CD4-positive, CD25-positive, alpha-beta regulatory T cell (primary cell): ENCODE data around the gene ANXA5. TPM values are rescaled to one million over a fixed set of nuclear protein-coding genes. Genes with fewer than 3 reads are reported as not detected.

Source experiments
- ATAC-seq, 2 donors: fragments of 150-1000 bp; cut with Tn5 transposase; one replicate each; pipeline ENCODE4 v1.10.0; 2021; ENCODE audit warnings: low read depth in 2 of 2, moderate number of reproducible peaks in 2 of 2, moderate library complexity in 1 of 2
- DNase-seq, 3 donors: peaks; one replicate each; pipeline versions ENCODE4 v3.0.0 to v3.0.0-alpha.2; 2012 to 2022; ENCODE audit warnings: mixed read lengths in 1 of 3
- H3K27ac ChIP-seq: one replicate; pipeline ENCODE4 v1.7.0; 2013; ENCODE audit warnings: mild to moderate bottlenecking, low read length; ENCODE audit not compliant: insufficient read depth, poor library complexity, severe bottlenecking
- H3K27me3 ChIP-seq: one replicate; pipeline ENCODE4 v1.7.0; 2013; ENCODE audit warnings: low read length; ENCODE audit not compliant: control insufficient read depth, insufficient read depth
- H3K36me3 ChIP-seq: one replicate; pipeline ENCODE4 v1.7.0; 2013; ENCODE audit warnings: mild to moderate bottlenecking, low read length, moderate library complexity; ENCODE audit not compliant: control insufficient read depth, insufficient read depth
- H3K4me1 ChIP-seq: 2 replicates; pipeline ENCODE4 v1.7.0; 2013; ENCODE audit warnings: mild to moderate bottlenecking, low read length; ENCODE audit not compliant: insufficient read depth, control insufficient read depth, poor library complexity, severe bottlenecking
- H3K4me3 ChIP-seq: one replicate; pipeline ENCODE4 v1.7.0; 2013; ENCODE audit warnings: low read depth, mild to moderate bottlenecking, low read length, moderate library complexity
- H3K9me3 ChIP-seq, 2 experiments: 1 replicate in 1 of 2; 2 replicates in 1 of 2; pipeline ENCODE4 v1.7.0; 2013; ENCODE audit warnings: low read length in 2 of 2, mild to moderate bottlenecking in 1 of 2, moderate library complexity in 1 of 2; ENCODE audit not compliant: control insufficient read depth in 2 of 2
- H3K27ac Mint-ChIP-seq, 3 donors: one replicate each; pipeline ENCODE4 v1.8.0; 2020 to 2022; ENCODE audit warnings: mild to moderate bottlenecking in 3 of 3, mixed read lengths in 3 of 3, moderate library complexity in 2 of 3
- H3K27me3 Mint-ChIP-seq: one replicate; pipeline ENCODE4 v1.8.0; 2022; ENCODE audit warnings: mild to moderate bottlenecking, mixed read lengths
- H3K36me3 Mint-ChIP-seq: one replicate; pipeline ENCODE4 v1.8.0; 2020; ENCODE audit warnings: mixed read lengths
- H3K4me1 Mint-ChIP-seq, 4 donors: one replicate each; pipeline ENCODE4 v1.8.0; 2020 to 2022; ENCODE audit warnings: mixed read lengths in 4 of 4, mild to moderate bottlenecking in 1 of 4
- H3K4me3 Mint-ChIP-seq, 4 donors: one replicate each; pipeline ENCODE4 v1.8.0; 2020 to 2022; ENCODE audit warnings: mild to moderate bottlenecking in 4 of 4, mixed read lengths in 4 of 4, moderate library complexity in 3 of 4
- H3K9me3 Mint-ChIP-seq, 7 donors: one replicate each; pipeline ENCODE4 v1.8.0; 2020 to 2022; ENCODE audit warnings: mixed read lengths in 7 of 7, mild to moderate bottlenecking in 3 of 7, moderate library complexity in 2 of 7
- polyA plus RNA-seq, 4 donors: library from polyadenylated mRNA; unstranded; fragments of 300-500 nt; fragmentation: Illumina TruSeq; gene quantifications; one replicate each; pipeline ENCODE4 v1.2.3, GENCODE V29; 2021
- total RNA-seq: library from RNA; stranded (reverse); gene quantifications from one replicate; pipeline ENCODE4 v1.2.3, GENCODE V29; 2022

The ANXA5 gene
- total and polyA plus RNA-seq, 5 donors from 2014 or later = 125 to 380 (median 226) TPM

- H3K9me3 Mint-ChIP-seq = no peaks in the 10 kb centered on the region
- no peaks in the 10 kb centered on the region for H3K36me3 ChIP-seq
- no peak overlapping the region for H3K4me3 ChIP-seq
- peaks cover 0 to 9% (median 1%) of the 10 kb centered on the region in 4 donors for H3K4me1 Mint-ChIP-seq
- H3K36me3 Mint-ChIP-seq = no peaks in the 10 kb centered on the region
- H3K9me3 ChIP-seq = no peaks in the 10 kb centered on the region
- H3K4me3 Mint-ChIP-seq = no peak overlapping the region
- no peak overlapping the region for H3K27ac Mint-ChIP-seq
- H3K4me1 ChIP-seq = no peaks in the 10 kb centered on the region
- H3K27me3 Mint-ChIP-seq = peaks cover 17% of the 10 kb centered on the region
- ATAC-seq (no peak), DNase-seq (no peak)
- H3K27me3 ChIP-seq = no peaks in the 10 kb centered on the region
- no peak overlapping the region for H3K27ac ChIP-seq
These were observed 24.9 kb upstream of the ANXA5 start for GRCh38 chr4:121721700-121722099.

- no peak overlapping the region for H3K27ac Mint-ChIP-seq
- no peaks in the 10 kb centered on the region for H3K4me1 ChIP-seq
- DNase-seq (no peak), ATAC-seq (no peak)
- no peak overlapping the region for H3K4me3 ChIP-seq
- peaks cover 22% of the 10 kb centered on the region for H3K27me3 Mint-ChIP-seq
- no peaks in the 10 kb centered on the region for H3K9me3 ChIP-seq
- no peaks in the 10 kb centered on the region for H3K36me3 Mint-ChIP-seq
- H3K27ac ChIP-seq = no peak overlapping the region
- H3K9me3 Mint-ChIP-seq = peaks cover 0 to under 1% (median 0%) of the 10 kb centered on the region in 7 donors
- H3K4me1 Mint-ChIP-seq = no peaks in the 10 kb centered on the region
- H3K4me3 Mint-ChIP-seq = no peak overlapping the region
- peaks cover 9% of the 10 kb centered on the region for H3K27me3 ChIP-seq
- H3K36me3 ChIP-seq = no peaks in the 10 kb centered on the region
These were observed 23.3 kb upstream of the ANXA5 start for GRCh38 chr4:121720109-121720508.

GRCh38 chr4:121717680-121718237 lies 21.0 kb upstream of the ANXA5 start:
- no peaks in the 10 kb centered on the region for H3K4me1 ChIP-seq
- H3K27ac Mint-ChIP-seq = peak overlapping the region in 1 of 3 donors; percentile 87
- H3K27ac ChIP-seq = no peak overlapping the region
- H3K27me3 Mint-ChIP-seq = peaks cover 33% of the 10 kb centered on the region
- H3K4me3 ChIP-seq = no peak overlapping the region
- H3K27me3 ChIP-seq = peaks cover 12% of the 10 kb centered on the region
- no peaks in the 10 kb centered on the region for H3K36me3 Mint-ChIP-seq
- H3K36me3 ChIP-seq = no peaks in the 10 kb centered on the region
- no peaks in the 10 kb centered on the region for H3K4me1 Mint-ChIP-seq
- H3K9me3 Mint-ChIP-seq = peaks cover 0 to 3% (median 0%) of the 10 kb centered on the region in 7 donors
- ATAC-seq (no peak), DNase-seq (no peak)
- no peaks in the 10 kb centered on the region for H3K9me3 ChIP-seq
- H3K4me3 Mint-ChIP-seq = no peak overlapping the region

- Histone ChIP-seq H3K27ac (no peak overlapping the region), H3K4me3 (no peak overlapping the region), H3K9me3 (no peaks in the 10 kb centered on the region), H3K36me3 (no peaks in the 10 kb centered on the region), H3K27me3 (peaks cover 24% of the 10 kb centered on the region), H3K4me1 (peaks cover 4% of the 10 kb centered on the region)
- Mint-ChIP-seq H3K36me3 (no peaks in the 10 kb centered on the region), H3K9me3 (peaks cover 0 to 3% (median 0%) of the 10 kb centered on the region in 7 donors), H3K4me1 (peaks cover 0 to 9% (median 0%) of the 10 kb centered on the region in 4 donors), H3K27me3 (peaks cover 44% of the 10 kb centered on the region), H3K4me3 (no peak overlapping the region), H3K27ac (no peak overlapping the region)
- DNase-seq = no peak
- ATAC-seq = no peak
These were observed 17.8 kb upstream of the ANXA5 start for GRCh38 chr4:121714548-121714947.

GRCh38 chr4:121712783-121713182 lies 16.0 kb upstream of the ANXA5 start:
- no peak overlapping the region for H3K4me3 Mint-ChIP-seq
- H3K4me1 ChIP-seq = peaks cover 4% of the 10 kb centered on the region
- ATAC-seq (no peak), DNase-seq (no peak)
- no peaks in the 10 kb centered on the region for H3K9me3 ChIP-seq
- no peak overlapping the region for H3K27ac ChIP-seq
- H3K36me3 ChIP-seq = no peaks in the 10 kb centered on the region
- peaks cover 27% of the 10 kb centered on the region for H3K27me3 ChIP-seq
- H3K4me3 ChIP-seq = no peak overlapping the region
- H3K36me3 Mint-ChIP-seq = no peaks in the 10 kb centered on the region
- H3K9me3 Mint-ChIP-seq = peaks cover 0 to 4% (median 0%) of the 10 kb centered on the region in 7 donors
- H3K4me1 Mint-ChIP-seq = peaks cover 0 to 9% (median 0%) of the 10 kb centered on the region in 4 donors
- peaks cover 44% of the 10 kb centered on the region for H3K27me3 Mint-ChIP-seq
- no peak overlapping the region for H3K27ac Mint-ChIP-seq

- H3K9me3 Mint-ChIP-seq = peaks cover 0 to 4% (median 0%) of the 10 kb centered on the region in 7 donors
- H3K4me3 ChIP-seq = no peak overlapping the region
- DNase-seq (no peak), ATAC-seq (no peak)
- H3K4me1 Mint-ChIP-seq = peaks cover 0 to 10% (median 2%) of the 10 kb centered on the region in 4 donors
- no peak overlapping the region for H3K4me3 Mint-ChIP-seq
- no peaks in the 10 kb centered on the region for H3K9me3 ChIP-seq
- peaks cover 4% of the 10 kb centered on the region for H3K4me1 ChIP-seq
- H3K36me3 ChIP-seq = no peaks in the 10 kb centered on the region
- H3K27ac ChIP-seq = no peak overlapping the region
- H3K36me3 Mint-ChIP-seq = no peaks in the 10 kb centered on the region
- peaks cover 27% of the 10 kb centered on the region for H3K27me3 ChIP-seq
- H3K27ac Mint-ChIP-seq = no peak overlapping the region
- peaks cover 41% of the 10 kb centered on the region for H3K27me3 Mint-ChIP-seq
These were observed 15.3 kb upstream of the ANXA5 start for GRCh38 chr4:121712001-121712651.

- H3K27me3 Mint-ChIP-seq = peaks cover 41% of the 10 kb centered on the region
These were observed 14.7 kb upstream of the ANXA5 start for GRCh38 chr4:121711263-121712000.

More at GRCh38 chr4:121711263-121712000, 14.7 kb upstream of the ANXA5 start:
- Histone ChIP-seq H3K9me3 (no peaks in the 10 kb centered on the region), H3K4me1 (peaks cover 7% of the 10 kb centered on the region), H3K4me3 (no peak overlapping the region), H3K27me3 (peaks cover 27% of the 10 kb centered on the region), H3K27ac (no peak overlapping the region), H3K36me3 (no peaks in the 10 kb centered on the region)
- Mint-ChIP-seq H3K27ac (no peak overlapping the region), H3K4me1 (peaks cover 0 to 16% (median 6%) of the 10 kb centered on the region in 4 donors), H3K4me3 (no peak overlapping the region), H3K36me3 (no peaks in the 10 kb centered on the region), H3K9me3 (peaks cover 0 to 5% (median 0%) of the 10 kb centered on the region in 7 donors)
- peak; percentile 20 to 28 for ATAC-seq
- DNase-seq = no peak
